ENCODE data around the gene POLR1E.
A peak's percentile ranks its signal among the peaks of the same experiment; 100 is the strongest.

Gene POLR1E

DNA sequence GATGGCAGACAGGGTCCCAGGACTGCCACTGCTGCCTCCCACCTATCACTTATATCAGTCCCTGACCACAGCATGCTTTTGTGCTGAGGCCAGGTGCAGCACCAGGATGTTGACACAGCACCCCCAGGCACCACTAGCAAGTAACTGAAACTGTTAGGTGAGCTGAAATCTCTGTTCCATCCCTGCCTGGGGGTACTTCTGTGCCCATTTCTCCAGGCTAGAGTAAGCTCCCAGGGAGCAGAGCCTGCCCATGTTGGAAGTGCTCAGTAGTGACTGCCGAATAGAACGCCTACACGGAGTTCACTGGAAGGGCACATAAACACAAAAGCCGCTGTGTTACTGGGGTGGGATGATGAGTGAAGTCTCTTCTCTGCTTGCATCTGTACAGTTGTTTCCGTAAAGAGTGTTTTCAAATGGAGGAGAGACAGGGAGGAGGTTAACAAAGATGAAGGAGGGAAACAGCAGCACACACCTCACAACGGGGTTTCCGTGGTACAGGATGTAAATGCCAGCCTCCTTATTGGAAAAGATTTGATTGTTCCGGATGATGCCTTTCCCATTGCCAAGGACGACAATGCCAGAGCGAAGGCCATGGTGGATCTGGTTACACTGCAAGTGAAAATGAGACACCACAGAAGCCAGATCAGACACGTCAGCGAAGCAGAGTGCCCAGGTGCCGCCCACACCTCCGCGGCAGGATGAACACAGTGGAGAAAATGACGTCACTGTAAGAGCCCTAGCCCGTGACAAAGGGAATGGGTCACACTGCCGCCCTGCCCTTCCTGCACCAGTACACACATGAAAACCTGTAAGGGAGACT, 43.1 kb downstream of the POLR1E start:
- Histone ChIP-seq H3K27me3 (ENCODE audit: control insufficient read depth in 1 of 2, insufficient read depth in 2 of 2, low read length in 2 of 2) (no peaks in the 10 kb centered on the region), H3K36me3 (ENCODE audit: control insufficient read depth in 1 of 2, insufficient read depth in 2 of 2, low read length in 2 of 2) (peaks cover 0 to 9% of the 10 kb centered on the region in 2 donors), H3K27ac (ENCODE audit: low read depth, low read length) (no peak overlapping the region), H3K9ac (ENCODE audit: low read depth in 1 of 2, low read length in 2 of 2) (peak overlapping the region in 1 of 2 donors; percentile 38), H3K9me3 (ENCODE audit: control insufficient read depth in 1 of 2, low read length in 2 of 2) (no peaks in the 10 kb centered on the region), H3K4me3 (ENCODE audit: low read depth in 1 of 2, low read length in 2 of 2) (peak overlapping the region; percentile 19 to 36), H3K4me1 (ENCODE audit: control insufficient read depth in 1 of 2, insufficient read depth in 2 of 2, low read length in 2 of 2) (no peaks in the 10 kb centered on the region)

- Histone ChIP-seq H3K4me3 (ENCODE audit: low read depth in 1 of 2, low read length in 2 of 2) (no peak overlapping the region), H3K4me1 (ENCODE audit: control insufficient read depth in 1 of 2, insufficient read depth in 2 of 2, low read length in 2 of 2) (no peaks in the 10 kb centered on the region), H3K27me3 (ENCODE audit: control insufficient read depth in 1 of 2, insufficient read depth in 2 of 2, low read length in 2 of 2) (no peaks in the 10 kb centered on the region), H3K27ac (ENCODE audit: low read depth, low read length) (peak overlapping the region; percentile 30), H3K36me3 (ENCODE audit: control insufficient read depth in 1 of 2, insufficient read depth in 2 of 2, low read length in 2 of 2) (peaks cover 0 to 4% of the 10 kb centered on the region in 2 donors), H3K9ac (ENCODE audit: low read depth in 1 of 2, low read length in 2 of 2) (no peak overlapping the region), H3K9me3 (ENCODE audit: control insufficient read depth in 1 of 2, low read length in 2 of 2) (no peaks in the 10 kb centered on the region)
Observed at GRCh38 chr9:37531699-37532098, 46.0 kb downstream of the POLR1E start.

GRCh38 chr9:37534412-37534811, 48.7 kb downstream of the POLR1E start:
- Histone ChIP-seq H3K9ac (ENCODE audit: low read depth in 1 of 2, low read length in 2 of 2) (no peak overlapping the region), H3K9me3 (ENCODE audit: control insufficient read depth in 1 of 2, low read length in 2 of 2) (no peaks in the 10 kb centered on the region), H3K27ac (ENCODE audit: low read depth, low read length) (no peak overlapping the region), H3K36me3 (ENCODE audit: control insufficient read depth in 1 of 2, insufficient read depth in 2 of 2, low read length in 2 of 2) (peaks cover 0 to 11% of the 10 kb centered on the region in 2 donors), H3K27me3 (ENCODE audit: control insufficient read depth in 1 of 2, insufficient read depth in 2 of 2, low read length in 2 of 2) (no peaks in the 10 kb centered on the region), H3K4me3 (ENCODE audit: low read depth in 1 of 2, low read length in 2 of 2) (no peak overlapping the region), H3K4me1 (ENCODE audit: control insufficient read depth in 1 of 2, insufficient read depth in 2 of 2, low read length in 2 of 2) (no peaks in the 10 kb centered on the region)

DNA sequence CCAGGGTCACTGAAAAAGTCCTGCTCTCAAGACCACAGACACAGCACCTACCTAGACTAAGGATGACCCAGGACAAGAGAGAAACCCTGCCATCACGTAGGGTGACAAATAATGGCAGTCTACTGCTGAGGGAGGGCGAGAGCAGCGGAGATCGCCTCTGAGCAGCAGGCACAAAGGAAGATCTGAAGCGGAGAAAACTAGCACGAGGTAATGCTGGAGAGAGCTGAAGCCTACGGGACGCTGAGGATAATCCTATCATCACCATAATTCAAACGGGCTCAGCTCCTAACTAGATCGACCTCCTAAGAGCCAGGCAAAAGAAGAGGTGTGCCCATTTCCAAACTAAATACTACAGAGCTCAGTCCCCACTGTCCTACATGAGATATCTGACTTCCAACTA, 49.2 kb downstream of the POLR1E start:
- H3K27ac ChIP-seq (ENCODE audit: low read depth, low read length) = no peak overlapping the region
- H3K36me3 ChIP-seq (ENCODE audit: control insufficient read depth in 1 of 2, insufficient read depth in 2 of 2, low read length in 2 of 2) = peaks cover 0 to 11% of the 10 kb centered on the region in 2 donors
- H3K9ac ChIP-seq (ENCODE audit: low read depth in 1 of 2, low read length in 2 of 2) = no peak overlapping the region
- H3K9me3 ChIP-seq (ENCODE audit: control insufficient read depth in 1 of 2, low read length in 2 of 2) = no peaks in the 10 kb centered on the region
- no peak overlapping the region for H3K4me3 ChIP-seq (ENCODE audit: low read depth in 1 of 2, low read length in 2 of 2)
- no peaks in the 10 kb centered on the region for H3K27me3 ChIP-seq (ENCODE audit: control insufficient read depth in 1 of 2, insufficient read depth in 2 of 2, low read length in 2 of 2)
- no peaks in the 10 kb centered on the region for H3K4me1 ChIP-seq (ENCODE audit: control insufficient read depth in 1 of 2, insufficient read depth in 2 of 2, low read length in 2 of 2)

DNA sequence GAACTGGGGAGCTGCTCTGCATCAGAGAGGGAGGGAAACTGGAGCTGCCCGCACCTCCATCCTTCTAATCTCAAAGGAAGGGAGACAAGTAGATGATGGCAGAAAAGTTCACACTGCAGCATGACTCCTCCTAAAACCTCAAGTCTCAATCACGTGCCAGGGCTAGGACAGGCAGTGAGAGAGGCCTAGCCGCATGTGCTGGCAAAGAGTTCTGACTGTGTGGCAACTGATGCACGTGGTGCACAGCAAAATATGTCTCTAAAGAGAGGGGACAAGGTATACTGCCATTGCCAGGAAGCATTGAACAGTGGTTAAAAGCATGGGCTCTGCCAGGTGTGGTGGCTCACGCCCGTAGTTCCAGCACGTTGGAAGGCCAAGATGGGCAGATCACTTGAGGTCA, 52.4 kb downstream of the POLR1E start:
- Histone ChIP-seq H3K36me3 (ENCODE audit: control insufficient read depth in 1 of 2, insufficient read depth in 2 of 2, low read length in 2 of 2) (peaks cover 0 to 16% of the 10 kb centered on the region in 2 donors), H3K27ac (ENCODE audit: low read depth, low read length) (no peak overlapping the region), H3K4me1 (ENCODE audit: control insufficient read depth in 1 of 2, insufficient read depth in 2 of 2, low read length in 2 of 2) (no peaks in the 10 kb centered on the region), H3K4me3 (ENCODE audit: low read depth in 1 of 2, low read length in 2 of 2) (no peak overlapping the region), H3K9ac (ENCODE audit: low read depth in 1 of 2, low read length in 2 of 2) (no peak overlapping the region), H3K9me3 (ENCODE audit: control insufficient read depth in 1 of 2, low read length in 2 of 2) (no peaks in the 10 kb centered on the region), H3K27me3 (ENCODE audit: control insufficient read depth in 1 of 2, insufficient read depth in 2 of 2, low read length in 2 of 2) (no peaks in the 10 kb centered on the region)

GRCh38 chr9:37539634-37540033, 53.9 kb downstream of the POLR1E start:
- H3K36me3 ChIP-seq (ENCODE audit: control insufficient read depth in 1 of 2, insufficient read depth in 2 of 2, low read length in 2 of 2) = peaks cover 0 to 16% of the 10 kb centered on the region in 2 donors

GRCh38 chr9:37540634-37541033, 54.9 kb downstream of the POLR1E start:
- H3K27ac ChIP-seq (ENCODE audit: low read depth, low read length) = no peak overlapping the region
- no peaks in the 10 kb centered on the region for H3K27me3 ChIP-seq (ENCODE audit: control insufficient read depth in 1 of 2, insufficient read depth in 2 of 2, low read length in 2 of 2)
- no peaks in the 10 kb centered on the region for H3K9me3 ChIP-seq (ENCODE audit: control insufficient read depth in 1 of 2, low read length in 2 of 2)
- no peak overlapping the region for H3K4me3 ChIP-seq (ENCODE audit: low read depth in 1 of 2, low read length in 2 of 2)
- H3K9ac ChIP-seq (ENCODE audit: low read depth in 1 of 2, low read length in 2 of 2) = no peak overlapping the region
- no peaks in the 10 kb centered on the region for H3K4me1 ChIP-seq (ENCODE audit: control insufficient read depth in 1 of 2, insufficient read depth in 2 of 2, low read length in 2 of 2)
- peaks cover 0 to 16% of the 10 kb centered on the region in 2 donors for H3K36me3 ChIP-seq (ENCODE audit: control insufficient read depth in 1 of 2, insufficient read depth in 2 of 2, low read length in 2 of 2)

More at GRCh38 chr9:37539634-37540033, 53.9 kb downstream of the POLR1E start:
- Histone ChIP-seq H3K27ac (ENCODE audit: low read depth, low read length) (no peak overlapping the region), H3K9ac (ENCODE audit: low read depth in 1 of 2, low read length in 2 of 2) (no peak overlapping the region), H3K9me3 (ENCODE audit: control insufficient read depth in 1 of 2, low read length in 2 of 2) (no peaks in the 10 kb centered on the region), H3K27me3 (ENCODE audit: control insufficient read depth in 1 of 2, insufficient read depth in 2 of 2, low read length in 2 of 2) (no peaks in the 10 kb centered on the region), H3K4me1 (ENCODE audit: control insufficient read depth in 1 of 2, insufficient read depth in 2 of 2, low read length in 2 of 2) (no peaks in the 10 kb centered on the region), H3K4me3 (ENCODE audit: low read depth in 1 of 2, low read length in 2 of 2) (no peak overlapping the region)

DNA sequence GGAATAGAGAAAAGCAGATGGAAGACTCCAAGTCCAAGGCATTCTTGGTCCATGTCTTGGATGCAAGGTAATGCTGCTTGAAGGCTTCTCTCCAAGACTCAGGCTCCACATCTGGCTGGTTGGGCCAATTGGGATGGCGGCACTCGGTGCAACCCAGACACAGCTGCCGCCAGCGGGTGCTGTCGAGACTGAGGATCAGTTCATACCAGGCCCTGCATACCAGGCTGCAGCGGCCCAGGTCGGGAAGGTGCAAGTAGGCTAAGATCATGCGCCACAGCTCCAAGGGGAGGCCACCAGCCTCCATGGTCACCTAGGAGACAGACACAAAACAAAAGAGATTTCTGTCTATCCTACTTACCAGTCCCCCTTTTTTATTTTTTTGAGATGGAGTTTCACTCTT, 55.7 kb downstream of the POLR1E start:
- no peaks in the 10 kb centered on the region for H3K9me3 ChIP-seq (ENCODE audit: control insufficient read depth in 1 of 2, low read length in 2 of 2)
- no peaks in the 10 kb centered on the region for H3K4me1 ChIP-seq (ENCODE audit: control insufficient read depth in 1 of 2, insufficient read depth in 2 of 2, low read length in 2 of 2)
- H3K9ac ChIP-seq (ENCODE audit: low read depth in 1 of 2, low read length in 2 of 2) = no peak overlapping the region
- H3K27me3 ChIP-seq (ENCODE audit: control insufficient read depth in 1 of 2, insufficient read depth in 2 of 2, low read length in 2 of 2) = no peaks in the 10 kb centered on the region
- H3K27ac ChIP-seq (ENCODE audit: low read depth, low read length) = no peak overlapping the region
- H3K36me3 ChIP-seq (ENCODE audit: control insufficient read depth in 1 of 2, insufficient read depth in 2 of 2, low read length in 2 of 2) = peaks cover 0 to 16% of the 10 kb centered on the region in 2 donors
- no peak overlapping the region for H3K4me3 ChIP-seq (ENCODE audit: low read depth in 1 of 2, low read length in 2 of 2)

DNA sequence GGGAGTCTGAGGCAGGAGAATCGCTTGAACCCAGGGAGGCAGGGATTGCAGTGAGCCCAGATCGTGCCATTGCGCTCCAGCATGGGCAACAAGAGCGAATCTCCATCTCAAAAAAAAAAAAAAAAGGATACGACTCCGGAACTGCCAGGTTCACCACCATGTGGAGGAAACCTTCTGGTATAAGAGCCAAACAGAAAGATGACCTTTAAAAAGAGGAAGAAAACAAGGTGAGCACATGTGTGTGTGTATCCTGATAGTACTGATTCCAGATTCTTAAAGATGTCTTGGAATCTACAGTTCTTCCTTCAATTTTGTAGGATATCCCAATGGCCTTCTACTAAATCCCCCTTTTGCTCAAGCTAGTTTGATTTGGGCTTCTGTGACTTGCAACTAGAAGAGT, 56.7 kb downstream of the POLR1E start:
- Histone ChIP-seq H3K9ac (ENCODE audit: low read depth in 1 of 2, low read length in 2 of 2) (no peak overlapping the region), H3K4me1 (ENCODE audit: control insufficient read depth in 1 of 2, insufficient read depth in 2 of 2, low read length in 2 of 2) (no peaks in the 10 kb centered on the region), H3K36me3 (ENCODE audit: control insufficient read depth in 1 of 2, insufficient read depth in 2 of 2, low read length in 2 of 2) (peaks cover 0 to 10% of the 10 kb centered on the region in 2 donors), H3K27ac (ENCODE audit: low read depth, low read length) (no peak overlapping the region), H3K9me3 (ENCODE audit: control insufficient read depth in 1 of 2, low read length in 2 of 2) (no peaks in the 10 kb centered on the region), H3K4me3 (ENCODE audit: low read depth in 1 of 2, low read length in 2 of 2) (no peak overlapping the region), H3K27me3 (ENCODE audit: control insufficient read depth in 1 of 2, insufficient read depth in 2 of 2, low read length in 2 of 2) (no peaks in the 10 kb centered on the region)

DNA sequence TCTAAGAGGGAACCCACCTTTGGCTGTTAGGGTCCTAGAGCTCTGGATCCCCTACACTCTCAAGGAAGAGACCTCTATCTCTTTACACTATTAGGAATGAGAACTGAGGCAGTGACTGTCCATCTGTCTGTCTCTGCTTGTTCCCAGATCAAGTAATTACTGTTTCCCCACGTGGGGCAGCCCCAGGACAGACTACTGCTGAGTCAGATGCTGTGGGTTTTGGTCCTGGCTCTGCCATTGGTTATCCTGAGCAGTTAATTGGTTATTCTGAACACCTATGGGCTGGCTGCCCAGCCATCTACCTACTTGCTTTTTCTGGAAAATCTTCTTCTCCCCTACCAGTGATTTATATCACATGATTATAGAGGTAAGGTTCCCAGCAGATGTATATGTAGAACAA, 57.1 kb downstream of the POLR1E start:
- no peak overlapping the region for H3K27ac ChIP-seq (ENCODE audit: low read depth, low read length)
- H3K4me1 ChIP-seq (ENCODE audit: control insufficient read depth in 1 of 2, insufficient read depth in 2 of 2, low read length in 2 of 2) = no peaks in the 10 kb centered on the region
- no peak overlapping the region for H3K9ac ChIP-seq (ENCODE audit: low read depth in 1 of 2, low read length in 2 of 2)
- H3K4me3 ChIP-seq (ENCODE audit: low read depth in 1 of 2, low read length in 2 of 2) = no peak overlapping the region
- no peaks in the 10 kb centered on the region for H3K27me3 ChIP-seq (ENCODE audit: control insufficient read depth in 1 of 2, insufficient read depth in 2 of 2, low read length in 2 of 2)
- H3K36me3 ChIP-seq (ENCODE audit: control insufficient read depth in 1 of 2, insufficient read depth in 2 of 2, low read length in 2 of 2) = peaks cover 0 to 9% of the 10 kb centered on the region in 2 donors
- no peaks in the 10 kb centered on the region for H3K9me3 ChIP-seq (ENCODE audit: control insufficient read depth in 1 of 2, low read length in 2 of 2)

Measured in duodenal mucosa (tissue), 2 donors.